GM19395 (cell line): Measurements from ENCODE around the gene FSD2.
"Not testable (repeated sequence)": the region's sequence is repeated elsewhere in the genome, so short reads cannot be mapped to it uniquely, and the experiment has no call there.

Source experiments
- ATAC-seq: cut with Tn5 transposase; IDR thresholded peaks from one replicate; pipeline ENCODE4 v1.9.1; 2021; ENCODE audit warnings: mild to moderate bottlenecking, moderate library complexity; ENCODE audit not compliant: unreplicated experiment

The FSD2 gene

GRCh38 chr15:82831894-82832600 is 26.2 kb upstream of the FSD2 start:
- ATAC-seq: no peak

GRCh38 chr15:82830427-82831173 is 24.7 kb upstream of the FSD2 start:
- no peak for ATAC-seq

GRCh38 chr15:82829234-82829633 is 23.4 kb upstream of the FSD2 start:
- ATAC-seq: no peak

- no peak for ATAC-seq
Observed at GRCh38 chr15:82828075-82828474, 22.2 kb upstream of the FSD2 start.

- no peak for ATAC-seq
Observed at GRCh38 chr15:82823049-82823448, 17.2 kb upstream of the FSD2 start.

GRCh38 chr15:82821851-82822250 is 16.0 kb upstream of the FSD2 start:
- ATAC-seq: not testable (repeated sequence)

GRCh38 chr15:82821396-82821795 is 15.5 kb upstream of the FSD2 start:
- ATAC-seq: not testable (repeated sequence)

- no peak for ATAC-seq
Observed at GRCh38 chr15:82820128-82820527, 14.3 kb upstream of the FSD2 start.

- ATAC-seq: no peak
Observed at GRCh38 chr15:82812994-82813393, 7.1 kb upstream of the FSD2 start.

- ATAC-seq: no peak
Observed at GRCh38 chr15:82810890-82811426, 5.1 kb upstream of the FSD2 start.

GRCh38 chr15:82810061-82810889 is 4.4 kb upstream of the FSD2 start:
- peak; percentile 19 for ATAC-seq

- peak; percentile 90 for ATAC-seq
Observed at GRCh38 chr15:82809308-82810060, 3.6 kb upstream of the FSD2 start, which contains the start of gene WHAMM. WHAMM (plus strand) TSS chr15:82809628; CDS start chr15:82809727, 99 bp downstream.

- ATAC-seq: no peak
Observed at GRCh38 chr15:82808634-82809041, 2.8 kb upstream of the FSD2 start.

GRCh38 chr15:82807920-82808633 is 2.2 kb upstream of the FSD2 start:
- ATAC-seq: no peak

GRCh38 chr15:82804575-82804949 is 1.3 kb downstream of the FSD2 start:
- no peak for ATAC-seq

GRCh38 chr15:82803793-82804574 is 1.9 kb downstream of the FSD2 start:
- no peak for ATAC-seq

- ATAC-seq: no peak
Observed at GRCh38 chr15:82802497-82802896, 3.4 kb downstream of the FSD2 start.

- ATAC-seq: no peak
Observed at GRCh38 chr15:82799183-82799841, 6.6 kb downstream of the FSD2 start.
